HUES64 (cell line): Measurements from ENCODE around the gene IRS2.

Experiments
- H3K27ac ChIP-seq: 2 replicates; pipeline ENCODE4 v1.7.0; 2013; ENCODE audit warnings: low read depth, low read length, inconsistent platforms
- H3K27me3 ChIP-seq: 2 replicates; pipeline ENCODE4 v1.6.1; 2013; ENCODE audit warnings: mild to moderate bottlenecking, low read length; ENCODE audit not compliant: insufficient read depth
- H3K36me3 ChIP-seq: 2 replicates; pipeline ENCODE4 v1.6.1; 2013; ENCODE audit warnings: mild to moderate bottlenecking, low read length; ENCODE audit not compliant: insufficient read depth
- H3K4me1 ChIP-seq: 2 replicates; pipeline ENCODE4 v1.6.1; 2013; ENCODE audit warnings: mild to moderate bottlenecking, low read length, moderate library complexity; ENCODE audit not compliant: insufficient read depth
- H3K4me3 ChIP-seq: 2 replicates; pipeline ENCODE4 v1.5.1; 2013; ENCODE audit warnings: mild to moderate bottlenecking, low read length, moderate library complexity
- H3K9ac ChIP-seq: 2 replicates; pipeline ENCODE4 v1.6.1; 2013; ENCODE audit warnings: mild to moderate bottlenecking, low read depth, low read length
- H3K9me3 ChIP-seq: 2 replicates; pipeline ENCODE4 v1.6.1; 2013; ENCODE audit warnings: low read depth, low read length; ENCODE audit not compliant: insufficient read depth
- WGBS: fragments of 150-250, 120-280 bp; methylation state at CpG from one replicate; pipeline ENCODE4 v1.1.7; 2013; ENCODE audit warnings: missing lambda C conversion rate; 5-methylcytosine and 5-hydroxymethylcytosine counted together

Gene IRS2

GRCh38 chr13:109717686-109718085, 68.7 kb downstream of the IRS2 start:
- Histone ChIP-seq H3K4me1 (no peaks in the 10 kb centered on the region), H3K27me3 (no peaks in the 10 kb centered on the region), H3K9ac (no peak overlapping the region), H3K4me3 (no peak overlapping the region), H3K9me3 (no peaks in the 10 kb centered on the region), H3K36me3 (no peaks in the 10 kb centered on the region), H3K27ac (no peak overlapping the region)
- 93% methylated on average over 6 of the region's 6 CpGs for WGBS

- Histone ChIP-seq H3K9ac (no peak overlapping the region), H3K27me3 (no peaks in the 10 kb centered on the region), H3K9me3 (no peaks in the 10 kb centered on the region), H3K36me3 (no peaks in the 10 kb centered on the region), H3K4me3 (no peak overlapping the region), H3K27ac (no peak overlapping the region), H3K4me1 (peaks cover 8% of the 10 kb centered on the region; the same call in 1 of the 2 replicates)
- WGBS: 94% methylated on average over 1 of the region's 1 CpG
Observed at GRCh38 chr13:109715902-109716301, 70.5 kb downstream of the IRS2 start.

- H3K9ac ChIP-seq: no peak overlapping the region
- H3K4me3 ChIP-seq: no peak overlapping the region
- no peaks in the 10 kb centered on the region for H3K36me3 ChIP-seq
- no peak overlapping the region for H3K27ac ChIP-seq
- H3K4me1 ChIP-seq: peaks cover 8% of the 10 kb centered on the region; the same call in 1 of the 2 replicates
- H3K9me3 ChIP-seq: no peaks in the 10 kb centered on the region
- H3K27me3 ChIP-seq: no peaks in the 10 kb centered on the region
- WGBS: 76% methylated on average over 3 of the region's 4 CpGs
Observed at GRCh38 chr13:109713681-109714080, 72.7 kb downstream of the IRS2 start.

DNA sequence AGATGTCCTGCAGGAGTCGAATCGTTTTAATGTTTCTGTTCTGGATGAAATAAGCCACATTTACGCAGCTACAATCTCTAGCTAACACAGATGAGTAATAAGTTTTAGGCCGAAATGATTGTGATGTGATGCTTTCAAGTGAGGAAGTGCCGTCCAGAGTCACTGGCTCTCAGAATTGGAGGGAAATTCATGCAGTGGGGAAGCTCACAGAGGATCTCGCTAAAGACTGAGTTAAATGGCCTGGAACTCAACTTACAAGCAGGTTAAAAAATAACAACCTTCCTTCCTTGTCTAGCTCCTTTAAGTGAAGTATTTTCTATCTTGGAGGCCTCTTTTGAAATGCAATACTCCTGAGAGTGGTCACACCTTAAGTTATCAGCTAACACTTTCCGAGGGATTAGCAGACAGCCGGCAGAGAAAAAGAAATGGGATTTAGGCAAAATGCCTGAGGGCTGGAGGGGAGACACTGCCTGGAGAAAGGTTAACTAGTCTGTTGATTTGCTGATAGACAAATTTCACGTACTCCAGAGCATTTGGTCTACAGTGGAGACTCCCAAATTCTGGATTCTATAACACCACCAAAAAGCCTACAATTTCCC, 74.2 kb downstream of the IRS2 start:
- Histone ChIP-seq H3K27ac (no peak overlapping the region), H3K9ac (no peak overlapping the region), H3K9me3 (no peaks in the 10 kb centered on the region), H3K4me3 (no peak overlapping the region), H3K27me3 (no peaks in the 10 kb centered on the region), H3K36me3 (no peaks in the 10 kb centered on the region), H3K4me1 (peaks cover 8% of the 10 kb centered on the region)
- 60% methylated on average over 9 of the region's 9 CpGs for WGBS

DNA sequence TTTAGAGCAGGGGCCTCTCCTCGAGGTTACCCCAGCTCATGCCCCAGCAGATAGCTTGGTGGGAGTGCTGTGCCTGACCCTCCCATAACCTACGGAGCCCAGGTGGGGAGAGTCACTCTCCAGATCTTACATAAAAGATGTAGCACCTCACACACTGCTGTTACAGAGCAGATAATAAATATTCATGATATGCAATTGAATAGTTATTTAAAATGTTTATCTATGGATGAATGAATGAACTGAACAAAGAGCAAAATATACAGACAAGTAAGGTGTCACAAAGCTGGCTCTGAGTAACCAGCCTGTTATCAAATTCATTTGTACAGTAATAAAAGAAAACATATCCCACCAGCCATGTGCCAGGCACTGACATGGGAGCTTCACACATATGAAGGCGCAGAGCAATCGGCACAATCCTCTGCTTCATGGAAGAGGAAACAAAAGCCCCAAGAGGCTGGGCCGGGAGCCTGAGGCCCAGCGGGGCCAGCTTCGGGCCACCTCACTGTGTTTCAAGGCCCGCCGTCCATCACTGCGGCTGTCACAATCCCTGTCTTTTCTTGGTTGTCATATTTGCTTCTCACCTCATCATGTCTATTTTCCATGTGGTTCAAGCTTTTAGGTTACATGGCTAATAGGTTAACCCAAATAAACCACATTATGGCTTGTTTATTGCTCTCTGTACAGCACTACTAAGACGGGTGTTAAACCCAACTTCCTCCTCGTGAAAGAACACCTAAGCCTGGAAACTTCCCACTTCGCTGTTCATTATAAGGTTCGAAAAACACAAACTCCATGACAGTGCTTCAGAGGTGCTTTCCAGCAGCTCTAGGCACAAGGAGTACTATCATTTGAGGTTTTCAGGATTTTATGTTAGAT, 78.4 kb downstream of the IRS2 start:
- Histone ChIP-seq H3K4me3 (no peak overlapping the region), H3K27ac (no peak overlapping the region), H3K27me3 (no peaks in the 10 kb centered on the region), H3K9me3 (no peaks in the 10 kb centered on the region), H3K36me3 (no peaks in the 10 kb centered on the region), H3K4me1 (peaks cover 8% of the 10 kb centered on the region), H3K9ac (no peak overlapping the region)
- 95% methylated on average over 14 of the region's 14 CpGs for WGBS

- Histone ChIP-seq H3K9me3 (no peaks in the 10 kb centered on the region), H3K4me1 (peaks cover 4% of the 10 kb centered on the region), H3K27me3 (no peaks in the 10 kb centered on the region), H3K4me3 (no peak overlapping the region), H3K36me3 (no peaks in the 10 kb centered on the region), H3K27ac (no peak overlapping the region), H3K9ac (no peak overlapping the region)
- 88% methylated on average over 15 of the region's 15 CpGs for WGBS
Observed at GRCh38 chr13:109707044-109707741, 79.2 kb downstream of the IRS2 start.

- no peaks in the 10 kb centered on the region; the same call in 1 of the 2 replicates for H3K4me1 ChIP-seq
- H3K9ac ChIP-seq: no peak overlapping the region
- H3K27ac ChIP-seq: no peak overlapping the region
- 95% methylated on average over 12 of the region's 12 CpGs for WGBS
- H3K36me3 ChIP-seq: no peaks in the 10 kb centered on the region
- no peaks in the 10 kb centered on the region for H3K9me3 ChIP-seq
- H3K27me3 ChIP-seq: no peaks in the 10 kb centered on the region
- H3K4me3 ChIP-seq: no peak overlapping the region
Observed at GRCh38 chr13:109706015-109706715, 80.2 kb downstream of the IRS2 start.

- WGBS: 93% methylated on average over 22 of the region's 22 CpGs
- H3K4me3 ChIP-seq: no peak overlapping the region
- H3K27ac ChIP-seq: no peak overlapping the region
- H3K36me3 ChIP-seq: no peaks in the 10 kb centered on the region
- H3K9me3 ChIP-seq: no peaks in the 10 kb centered on the region
- no peaks in the 10 kb centered on the region for H3K27me3 ChIP-seq
- no peaks in the 10 kb centered on the region; the same call in 1 of the 2 replicates for H3K4me1 ChIP-seq
- no peak overlapping the region for H3K9ac ChIP-seq
Observed at GRCh38 chr13:109704771-109705635, 81.4 kb downstream of the IRS2 start.

DNA sequence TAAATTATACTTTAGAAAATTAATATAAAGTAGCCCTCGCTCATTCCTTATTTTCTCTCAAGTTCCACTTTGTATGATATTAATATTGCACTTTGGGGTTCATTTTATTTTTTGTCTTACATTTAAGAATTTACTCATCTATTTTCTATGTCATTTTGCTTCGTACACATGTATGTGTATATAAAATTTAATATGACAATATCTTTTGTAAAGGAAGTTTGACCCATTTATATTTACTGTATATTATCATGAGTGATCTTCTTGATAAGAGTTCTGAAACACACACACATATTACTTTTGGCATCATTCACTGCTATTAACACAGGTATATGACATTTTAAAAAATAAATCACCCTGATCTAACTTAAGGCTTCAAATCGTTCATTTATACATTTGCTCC, 83.1 kb downstream of the IRS2 start:
- Histone ChIP-seq H3K4me3 (no peak overlapping the region), H3K27ac (no peak overlapping the region), H3K9ac (no peak overlapping the region), H3K4me1 (no peaks in the 10 kb centered on the region; the same call in 1 of the 2 replicates), H3K9me3 (no peaks in the 10 kb centered on the region), H3K36me3 (no peaks in the 10 kb centered on the region), H3K27me3 (no peaks in the 10 kb centered on the region)
- WGBS: 100% methylated on average over 1 of the region's 3 CpGs
